Hematopoietic multipotent progenitor cell treated with erythropoietin and hydrocortisone succinate and interleukin-3 and kit ligand, for 8 days (in vitro differentiated cells): ENCODE measurements around the gene C2CD3.
"Not testable (repeated sequence)": the region's sequence is repeated elsewhere in the genome, so short reads cannot be mapped to it uniquely, and the experiment has no call there.

Experiments
- DNase-seq: peaks from one replicate; pipeline ENCODE4 v3.0.0-alpha.2; 2015

Gene C2CD3

GRCh38 chr11:74102321-74102720 is 68.5 kb downstream of the C2CD3 start:
- DNase-seq = peak; percentile 75

GRCh38 chr11:74100735-74101134 is 70.1 kb downstream of the C2CD3 start:
- DNase-seq = no peak

- DNase-seq = no peak
These were observed 70.6 kb downstream of the C2CD3 start for GRCh38 chr11:74100231-74100630.

GRCh38 chr11:74097686-74098237 is 73.0 kb downstream of the C2CD3 start:
- DNase-seq = no peak

- DNase-seq = no peak
These were observed 76.4 kb downstream of the C2CD3 start for GRCh38 chr11:74094393-74094792.

GRCh38 chr11:74092425-74092824 is 78.4 kb downstream of the C2CD3 start:
- peak; percentile 76 for DNase-seq

- DNase-seq = no peak
These were observed 79.3 kb downstream of the C2CD3 start for GRCh38 chr11:74091549-74091948.

- DNase-seq = peak; percentile 37
These were observed 80.1 kb downstream of the C2CD3 start for GRCh38 chr11:74090701-74091100.

GRCh38 chr11:74086242-74086884 is 84.4 kb downstream of the C2CD3 start:
- DNase-seq = peak; percentile 98

- DNase-seq = peak; percentile 68
These were observed 85.3 kb downstream of the C2CD3 start for GRCh38 chr11:74085542-74085892.

- DNase-seq = no peak
These were observed 85.8 kb downstream of the C2CD3 start for GRCh38 chr11:74084796-74085541.

GRCh38 chr11:74083927-74084326 is 86.9 kb downstream of the C2CD3 start:
- DNase-seq = not testable (repeated sequence)

- no peak for DNase-seq
These were observed 89.4 kb downstream of the C2CD3 start for GRCh38 chr11:74081428-74081827.

- DNase-seq = no peak
These were observed 93.6 kb downstream of the C2CD3 start for GRCh38 chr11:74077193-74077592.

GRCh38 chr11:74072721-74073120 is 98.1 kb downstream of the C2CD3 start:
- DNase-seq = no peak

- no peak for DNase-seq
These were observed 98.5 kb downstream of the C2CD3 start for GRCh38 chr11:74072286-74072685.

- DNase-seq = peak; percentile 43
These were observed 99.9 kb downstream of the C2CD3 start for GRCh38 chr11:74070723-74071492.

GRCh38 chr11:74069146-74070046 is 101.4 kb downstream of the C2CD3 start:
- no peak for DNase-seq

- not testable (repeated sequence) for DNase-seq
These were observed 104.1 kb downstream of the C2CD3 start for GRCh38 chr11:74066663-74067062.

- DNase-seq = not testable (repeated sequence)
These were observed 105.3 kb downstream of the C2CD3 start for GRCh38 chr11:74065534-74065933.

- DNase-seq = not testable (repeated sequence)
These were observed 107.2 kb downstream of the C2CD3 start for GRCh38 chr11:74063628-74064027.

- not testable (repeated sequence) for DNase-seq
These were observed 109.2 kb downstream of the C2CD3 start for GRCh38 chr11:74061599-74061998.
